ENCODE data around the gene PCMTD2. TPM values are rescaled to one million over a fixed set of nuclear protein-coding genes. Genes with fewer than 3 reads are reported as not detected.

PCMTD2 gene
- polyA plus RNA-seq, 1 of the 3 experiments (the other 2 are of a cell fraction): 50.7 TPM

DNA sequence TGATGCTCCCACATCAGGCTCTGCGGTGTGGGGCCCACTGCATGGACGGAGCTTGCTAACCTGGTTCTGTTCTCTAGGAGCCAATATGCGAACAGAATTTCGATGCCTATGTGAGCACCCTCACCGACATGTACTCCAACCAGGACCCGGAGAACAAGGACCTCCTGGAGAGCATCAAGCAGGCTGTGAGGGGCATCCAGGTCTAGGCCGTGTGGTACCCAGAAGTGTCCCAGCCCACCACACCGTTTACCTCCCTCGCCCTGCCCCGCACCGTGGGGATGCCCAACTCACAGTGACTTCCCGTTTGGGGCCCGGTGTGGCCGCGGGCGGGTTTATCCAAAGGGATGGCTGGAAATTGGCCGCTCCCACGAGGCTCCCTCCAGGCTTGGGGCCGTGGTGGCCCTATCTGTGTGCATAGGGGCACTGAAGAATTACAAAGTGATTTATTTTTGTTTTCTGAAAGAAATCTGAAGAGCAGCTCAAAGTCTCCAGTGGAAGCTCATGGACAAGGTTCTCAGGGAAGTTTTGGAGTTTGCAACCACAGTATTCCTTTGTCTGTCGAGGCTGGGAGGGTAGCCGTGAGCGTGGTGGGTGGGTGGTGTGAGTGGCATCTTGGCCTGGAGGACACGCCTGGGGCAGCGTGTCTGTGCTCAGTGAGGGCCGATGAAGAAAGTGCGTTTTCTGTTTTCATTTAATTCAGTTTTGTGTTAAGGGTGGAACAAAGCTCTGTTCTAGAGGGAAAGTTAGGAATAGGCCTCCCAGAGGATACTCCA lies 15.1 kb upstream of the PCMTD2 start:
- Histone ChIP-seq H3K4me2 (no peak overlapping the region), H3K9me3 (no peaks in the 10 kb centered on the region), H3K4me3 (ENCODE audit: low read depth in 2 of 2, low read length in 1 of 2) (no peak overlapping the region), H3K9ac (no peak overlapping the region), H3K4me1 (ENCODE audit: control insufficient read depth in 1 of 2, insufficient read depth in 2 of 2, low read depth in 1 of 2, low read length in 1 of 2) (no peaks in the 10 kb centered on the region), H2AFZ (ENCODE audit: low read depth) (no peak overlapping the region), H3K27ac (ENCODE audit: low read depth in 2 of 2, low read length in 1 of 2) (no peak overlapping the region), H3F3A (replicated peaks; ENCODE audit: insufficient read depth) (no peaks in the 10 kb centered on the region), H3K27me3 (ENCODE audit: insufficient read depth) (peaks cover 10% of the 10 kb centered on the region; the same call in 1 of the 2 replicates), H4K20me1 (ENCODE audit: insufficient read depth) (no peaks in the 10 kb centered on the region), H3K36me3 (replicated peaks in 1 of 2; ENCODE audit: control insufficient read depth in 1 of 2, insufficient read depth in 2 of 2, low read length in 1 of 2) (no peaks in the 10 kb centered on the region), H3K9me2 (no peaks in the 10 kb centered on the region), H3K79me2 (ENCODE audit: insufficient read depth) (no peaks in the 10 kb centered on the region)
- POLR2A ChIA-PET: no interaction called here
- DNase-seq: no peak
- TF ChIP-seq NRF1 (IDR thresholded peaks at IDR 0.05; ENCODE audit: low read depth, low read length) (no peak), GATA2 (CRISPR knock-in tag; IDR thresholded peaks at IDR 0.05) (no peak), RFX5 (IDR thresholded peaks at IDR 0.05; ENCODE audit: low read length) (no peak), EZH2phosphoT487 (IDR thresholded peaks at IDR 0.05; ENCODE audit: borderline replicate concordance, low read depth) (no peak), FOSL2 (IDR thresholded peaks at IDR 0.05; ENCODE audit: borderline replicate concordance, low read depth) (no peak), TAF1 (IDR thresholded peaks at IDR 0.05; ENCODE audit: borderline replicate concordance, low read depth, low read length) (no peak), MXI1 (IDR thresholded peaks at IDR 0.05; ENCODE audit: low read depth, low read length) (no peak), MEF2A (IDR thresholded peaks at IDR 0.05; ENCODE audit: borderline replicate concordance, low read depth) (no peak), RCOR1 (IDR thresholded peaks at IDR 0.05; ENCODE audit: low read length) (no peak), SMC3 (IDR thresholded peaks at IDR 0.05; ENCODE audit: low read depth, low read length) (no peak), NFIC (IDR thresholded peaks at IDR 0.05; ENCODE audit: borderline replicate concordance) (no peak)
- TF ChIP-seq, protein P1, sequence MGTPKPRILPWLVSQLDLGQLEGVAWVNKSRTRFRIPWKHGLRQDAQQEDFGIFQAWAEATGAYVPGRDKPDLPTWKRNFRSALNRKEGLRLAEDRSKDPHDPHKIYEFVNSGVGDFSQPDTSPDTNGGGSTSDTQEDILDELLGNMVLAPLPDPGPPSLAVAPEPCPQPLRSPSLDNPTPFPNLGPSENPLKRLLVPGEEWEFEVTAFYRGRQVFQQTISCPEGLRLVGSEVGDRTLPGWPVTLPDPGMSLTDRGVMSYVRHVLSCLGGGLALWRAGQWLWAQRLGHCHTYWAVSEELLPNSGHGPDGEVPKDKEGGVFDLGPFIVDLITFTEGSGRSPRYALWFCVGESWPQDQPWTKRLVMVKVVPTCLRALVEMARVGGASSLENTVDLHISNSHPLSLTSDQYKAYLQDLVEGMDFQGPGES (IDR thresholded peaks at IDR 0.05; ENCODE audit: low read depth, low read length): no peak
- TF ChIP-seq, protein P2, sequence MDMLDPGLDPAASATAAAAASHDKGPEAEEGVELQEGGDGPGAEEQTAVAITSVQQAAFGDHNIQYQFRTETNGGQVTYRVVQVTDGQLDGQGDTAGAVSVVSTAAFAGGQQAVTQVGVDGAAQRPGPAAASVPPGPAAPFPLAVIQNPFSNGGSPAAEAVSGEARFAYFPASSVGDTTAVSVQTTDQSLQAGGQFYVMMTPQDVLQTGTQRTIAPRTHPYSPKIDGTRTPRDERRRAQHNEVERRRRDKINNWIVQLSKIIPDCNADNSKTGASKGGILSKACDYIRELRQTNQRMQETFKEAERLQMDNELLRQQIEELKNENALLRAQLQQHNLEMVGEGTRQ (IDR thresholded peaks at IDR 0.05; ENCODE audit: borderline replicate concordance, low read depth, low read length): no peak
- CTCF ChIA-PET: no interaction called here
- 64% methylated on average over 18 of the region's 26 CpGs for WGBS (ENCODE audit: low lambda C conversion rate)

DNA sequence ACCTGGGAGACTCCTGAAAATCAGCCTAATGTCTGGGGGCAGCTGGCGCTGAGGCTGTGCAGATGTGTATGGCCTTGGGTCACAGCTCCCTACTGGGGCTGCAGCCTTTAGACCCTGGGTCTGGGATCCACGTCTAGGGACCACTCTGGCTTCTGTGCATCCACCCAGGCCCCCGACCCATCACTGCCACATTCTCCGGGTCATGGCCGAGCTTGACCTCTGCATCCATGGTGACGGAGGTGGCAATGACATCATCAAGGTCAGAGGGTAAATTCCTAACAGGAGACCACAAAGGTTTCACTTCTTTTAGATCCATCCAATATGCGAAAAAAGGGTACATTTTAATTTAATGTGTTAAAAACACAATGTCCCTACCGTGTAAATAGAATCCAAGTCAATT lies 14.5 kb upstream of the PCMTD2 start:
- no peak for TF ChIP-seq MXI1 (IDR thresholded peaks at IDR 0.05; ENCODE audit: low read depth, low read length)
- no peak for TF ChIP-seq TCF12 (IDR thresholded peaks at IDR 0.05)
- TF ChIP-seq MEF2A (IDR thresholded peaks at IDR 0.05; ENCODE audit: borderline replicate concordance, low read depth): no peak
- no peak for TF ChIP-seq NRF1 (IDR thresholded peaks at IDR 0.05; ENCODE audit: low read depth, low read length)
- no peak for TF ChIP-seq RXRA (IDR thresholded peaks at IDR 0.05; ENCODE audit: borderline replicate concordance, low read depth)
- TF ChIP-seq RCOR1 (IDR thresholded peaks at IDR 0.05; ENCODE audit: low read length): no peak
- WGBS (ENCODE audit: low lambda C conversion rate): 55% methylated on average over 7 of the region's 8 CpGs
- Histone ChIP-seq H3K79me2 (ENCODE audit: insufficient read depth) (no peaks in the 10 kb centered on the region), H3K4me3 (ENCODE audit: low read depth in 2 of 2, low read length in 1 of 2) (no peak overlapping the region), H3K36me3 (replicated peaks in 1 of 2; ENCODE audit: control insufficient read depth in 1 of 2, insufficient read depth in 2 of 2, low read length in 1 of 2) (no peaks in the 10 kb centered on the region), H3K9ac (no peak overlapping the region), H3K4me1 (ENCODE audit: control insufficient read depth in 1 of 2, insufficient read depth in 2 of 2, low read depth in 1 of 2, low read length in 1 of 2) (no peaks in the 10 kb centered on the region), H3K9me3 (no peaks in the 10 kb centered on the region), H3K4me2 (no peak overlapping the region), H3F3A (replicated peaks; ENCODE audit: insufficient read depth) (no peaks in the 10 kb centered on the region), H3K27me3 (ENCODE audit: insufficient read depth) (peaks cover 12% of the 10 kb centered on the region; the same call in 1 of the 2 replicates), H3K27ac (ENCODE audit: low read depth in 2 of 2, low read length in 1 of 2) (no peak overlapping the region), H4K20me1 (ENCODE audit: insufficient read depth) (no peaks in the 10 kb centered on the region), H3K9me2 (no peaks in the 10 kb centered on the region), H2AFZ (ENCODE audit: low read depth) (no peak overlapping the region)
- DNase-seq: no peak
- ChIA-PET POLR2A (no interaction called here), CTCF (no interaction called here)
